SKM-1 treated with dmso at 0.1 percent for 144 hours (cell line): Measurements from ENCODE around the gene DCAKD.
A peak's percentile ranks its signal among the peaks of the same experiment; 100 is the strongest.

Experiments
- DNase-seq: peaks from one replicate; lab custom pipeline; 2025; ENCODE audit not compliant: unreplicated experiment; lab: John Stamatoyannopoulos, UW

The DCAKD gene, protein sequence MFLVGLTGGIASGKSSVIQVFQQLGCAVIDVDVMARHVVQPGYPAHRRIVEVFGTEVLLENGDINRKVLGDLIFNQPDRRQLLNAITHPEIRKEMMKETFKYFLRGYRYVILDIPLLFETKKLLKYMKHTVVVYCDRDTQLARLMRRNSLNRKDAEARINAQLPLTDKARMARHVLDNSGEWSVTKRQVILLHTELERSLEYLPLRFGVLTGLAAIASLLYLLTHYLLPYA

DNA sequence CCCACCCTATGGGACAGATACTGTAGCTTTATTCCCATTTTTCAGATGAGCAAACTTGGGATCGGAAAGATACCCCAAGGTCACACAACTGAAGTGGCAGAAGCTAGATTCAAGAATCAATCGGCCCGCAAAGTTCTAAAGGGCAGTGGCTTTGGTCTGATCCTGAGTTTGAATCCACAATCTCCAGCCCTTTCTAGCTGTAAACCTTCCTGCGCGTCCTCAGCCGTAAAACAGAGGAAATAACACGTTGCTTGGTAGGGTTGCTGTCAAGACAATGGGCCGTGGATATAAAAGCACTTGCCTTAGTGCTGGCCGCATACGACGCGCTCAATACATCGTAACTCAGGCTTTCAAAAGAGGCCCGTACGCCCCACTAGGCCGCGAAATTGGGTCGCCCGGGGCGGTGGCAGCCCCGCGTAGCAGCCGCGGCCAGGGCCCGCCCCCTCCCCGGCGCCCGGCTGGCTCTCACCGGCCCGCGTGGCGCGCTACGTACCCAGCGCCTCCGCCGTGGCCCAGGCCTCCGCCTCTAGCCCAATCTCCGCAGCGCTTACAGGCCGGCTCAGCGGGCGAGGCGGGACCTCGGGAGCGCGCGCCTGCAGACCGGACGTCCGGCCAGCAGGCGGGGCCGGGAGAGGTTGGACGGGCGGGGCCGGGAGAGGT, at the start of gene DCAKD:
Gene DCAKD, minus strand, starts transcription at position 573 of the 660 bp plus-strand sequence. CDS start 16,747 bp downstream, outside the sequence.
- peak; percentile 95 for DNase-seq

DNA sequence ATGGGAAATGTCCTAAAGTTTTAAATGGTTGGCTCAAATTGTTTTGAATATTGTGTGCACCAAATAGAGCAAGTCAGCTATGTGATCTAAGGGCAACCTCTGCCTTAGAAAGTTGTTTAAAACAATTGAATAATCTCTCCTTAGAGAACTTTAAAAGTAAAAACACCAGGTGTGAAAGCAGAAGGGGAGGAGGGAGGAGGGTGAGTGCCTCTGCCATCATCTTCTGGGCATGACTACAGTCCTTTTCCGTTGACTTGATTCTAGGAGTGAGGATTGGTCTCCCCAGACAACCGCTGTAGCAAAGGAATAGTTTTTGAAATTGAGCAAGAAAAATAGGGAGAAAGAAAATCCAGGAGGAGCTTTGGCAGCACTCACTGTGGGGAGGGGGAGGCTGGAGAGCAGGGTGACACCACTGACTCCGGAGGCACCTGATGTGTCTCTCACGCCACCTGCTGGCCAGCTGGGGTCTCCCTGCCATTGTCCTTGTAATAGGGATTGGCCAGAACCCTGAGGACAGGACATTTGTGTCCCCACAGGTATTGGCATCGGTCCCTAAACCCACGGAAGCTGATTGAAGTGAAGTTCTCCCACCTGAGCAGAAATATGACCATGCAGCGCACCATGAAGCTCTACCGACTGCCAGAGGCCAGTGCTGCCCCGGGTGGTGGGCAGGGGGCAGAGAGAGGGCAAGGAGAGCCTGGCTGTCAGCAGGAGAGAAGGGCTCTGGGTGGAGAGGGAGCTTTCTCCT, 47.6 kb upstream of the DCAKD start:
- peak; percentile 37 for DNase-seq

DNA sequence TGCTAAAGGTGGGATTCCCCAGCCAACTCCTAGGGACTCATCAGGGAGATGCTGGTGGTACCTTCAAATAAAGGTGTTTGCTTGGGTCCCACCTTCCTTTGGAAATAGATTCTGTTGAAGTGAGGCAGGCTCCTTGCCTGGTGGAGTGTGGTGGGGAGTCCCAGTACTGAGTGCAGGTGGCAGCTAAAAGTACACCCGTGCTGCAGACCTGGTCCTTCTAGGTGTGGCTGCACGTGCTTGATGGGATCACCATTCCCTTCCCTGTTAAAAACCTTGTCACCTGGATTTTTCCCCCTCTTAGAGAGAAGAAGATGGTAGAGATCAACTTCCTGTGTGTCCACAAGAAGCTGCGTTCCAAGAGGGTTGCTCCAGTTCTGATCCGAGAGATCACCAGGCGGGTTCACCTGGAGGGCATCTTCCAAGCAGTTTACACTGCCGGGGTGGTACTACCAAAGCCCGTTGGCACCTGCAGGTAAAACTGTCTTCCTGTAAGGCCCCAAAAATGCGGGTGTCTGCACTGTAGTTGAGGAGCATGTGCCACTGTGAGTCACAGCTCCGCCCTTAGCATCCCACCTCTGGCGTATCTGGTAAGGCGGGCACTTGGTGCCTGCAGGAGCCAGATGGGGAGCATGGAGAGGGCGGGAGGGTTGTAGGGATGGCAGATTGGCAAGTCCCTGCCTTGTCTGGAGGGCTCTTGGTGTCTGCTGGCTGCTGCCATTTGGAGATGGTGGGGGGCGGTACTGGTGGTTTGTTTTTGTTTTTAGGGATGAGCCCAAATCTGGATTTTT, 46.8 kb upstream of the DCAKD start:
- DNase-seq, result no peak

DNA sequence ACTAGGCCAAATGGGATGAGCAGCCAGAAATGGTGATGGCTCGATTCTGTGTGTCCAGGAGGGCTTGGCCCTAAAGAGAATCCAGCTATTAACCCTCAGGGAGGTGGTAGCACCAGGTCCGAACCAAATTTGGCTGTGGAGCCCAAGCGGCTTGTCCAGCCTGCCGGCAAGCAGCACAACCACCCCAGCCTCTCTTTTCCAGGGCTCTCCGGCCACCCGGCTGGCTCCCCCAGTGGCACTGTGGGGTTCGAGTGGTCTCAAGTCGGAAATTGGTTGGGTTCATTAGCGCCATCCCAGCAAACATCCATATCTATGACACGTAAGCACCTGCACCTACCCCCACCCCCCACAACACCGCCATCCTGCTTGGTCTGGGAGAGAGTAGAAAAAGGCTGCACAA, 45.5 kb upstream of the DCAKD start:
- no peak for DNase-seq

DNA sequence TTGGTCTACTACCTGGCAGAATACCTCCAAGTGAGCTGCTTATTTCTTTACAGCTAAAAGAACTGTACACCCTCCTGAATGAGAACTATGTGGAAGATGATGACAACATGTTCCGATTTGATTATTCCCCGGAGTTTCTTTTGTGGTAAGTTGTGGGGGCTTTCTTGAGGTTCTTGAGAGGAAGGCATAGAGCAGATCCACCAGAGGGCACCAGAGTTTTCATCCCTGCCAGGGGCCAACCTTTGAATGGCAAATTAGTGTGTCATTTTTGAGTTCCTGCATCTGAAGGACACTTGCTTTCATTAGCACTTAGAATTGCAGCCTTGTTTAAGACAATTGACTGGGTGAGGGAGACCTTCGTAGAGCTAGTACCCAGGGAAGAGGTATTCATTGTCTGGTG, 44.7 kb upstream of the DCAKD start:
- DNase-seq, result no peak

DNA sequence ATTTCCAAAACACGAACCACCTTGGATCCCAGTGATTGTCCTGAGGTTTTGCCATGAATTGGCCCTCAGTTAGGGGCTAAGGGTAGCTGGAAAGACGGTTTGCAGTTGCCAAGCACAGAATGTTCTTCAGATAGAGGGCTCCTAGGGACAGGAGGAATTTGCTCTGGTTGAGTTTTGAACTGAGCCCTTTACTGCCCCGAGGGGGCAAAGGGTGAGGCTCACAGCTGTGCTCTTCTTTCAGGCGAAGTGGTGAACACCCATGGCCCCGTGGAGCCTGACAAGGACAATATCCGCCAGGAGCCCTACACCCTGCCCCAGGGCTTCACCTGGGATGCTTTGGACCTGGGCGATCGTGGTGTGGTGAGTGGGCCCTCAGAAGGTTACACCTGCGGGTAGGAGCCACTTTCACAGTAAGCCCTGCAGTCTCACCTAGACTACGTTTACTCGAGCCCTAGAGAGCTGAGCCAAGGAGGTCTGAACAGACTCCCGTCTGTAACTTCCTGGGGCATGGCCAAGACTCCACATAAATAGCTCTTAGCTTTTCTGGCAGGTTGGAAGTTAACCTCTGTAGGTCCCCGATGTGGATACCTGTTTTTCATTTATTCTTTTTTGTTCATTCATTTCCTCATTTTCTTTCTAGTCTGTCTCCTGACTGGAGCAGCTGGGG, 42.1 kb upstream of the DCAKD start:
- no peak for DNase-seq

DNA sequence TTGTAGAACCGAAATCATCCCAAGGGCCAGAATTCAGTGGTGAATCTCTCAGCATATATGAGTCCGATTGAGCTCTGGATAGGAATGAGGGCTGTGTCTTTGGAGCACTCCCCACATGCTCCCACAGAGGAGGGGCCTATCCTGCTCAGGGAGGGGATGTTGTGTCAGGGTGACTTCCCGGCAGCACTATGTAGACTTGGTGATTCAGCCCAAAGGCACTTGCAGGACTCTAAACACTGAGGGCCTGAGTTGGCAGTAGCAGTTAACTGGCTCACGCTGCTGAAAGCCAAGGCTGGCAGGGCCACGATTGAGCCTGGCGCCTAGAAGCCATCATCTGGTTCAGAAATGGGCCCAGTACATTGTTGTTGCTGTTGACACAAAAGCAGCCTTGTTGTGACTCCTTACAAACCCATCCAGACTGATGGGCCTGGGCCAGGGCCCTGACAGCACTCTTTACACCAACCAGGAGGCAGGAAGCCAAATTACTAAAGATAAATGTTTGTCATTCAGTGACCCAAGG, 41.5 kb upstream of the DCAKD start:
- DNase-seq, result no peak

DNA sequence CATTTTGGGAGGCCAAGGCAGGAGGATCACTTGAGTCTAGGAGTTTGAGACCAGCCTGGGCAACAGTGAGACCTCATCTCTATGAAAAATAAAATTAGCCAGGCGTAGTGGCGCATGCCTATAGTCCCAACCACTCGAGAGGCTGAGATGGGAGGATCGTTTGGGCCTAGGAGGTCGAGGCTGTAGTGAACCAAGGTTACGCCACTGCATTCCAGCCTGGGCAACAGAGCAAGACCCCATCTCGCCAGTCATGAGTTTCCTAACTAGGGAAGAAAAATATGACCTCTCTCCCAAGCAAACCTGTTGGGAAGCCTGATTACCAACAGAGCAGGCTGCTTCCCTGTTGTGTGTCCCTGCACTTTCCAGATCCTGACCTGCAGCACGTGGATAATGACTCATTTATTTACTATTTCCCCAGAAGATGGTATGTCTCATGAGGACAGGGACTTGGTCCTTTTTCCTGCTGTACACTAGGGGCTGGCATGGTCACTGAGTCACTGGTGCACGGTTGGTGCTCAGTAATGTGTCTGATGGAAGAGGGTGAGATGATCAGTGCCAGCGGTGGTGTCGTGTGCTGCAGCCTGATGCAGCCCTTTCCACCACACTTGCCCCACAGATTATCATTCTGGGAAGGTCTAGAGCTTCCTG, 40.5 kb upstream of the DCAKD start:
- no peak for DNase-seq

DNA sequence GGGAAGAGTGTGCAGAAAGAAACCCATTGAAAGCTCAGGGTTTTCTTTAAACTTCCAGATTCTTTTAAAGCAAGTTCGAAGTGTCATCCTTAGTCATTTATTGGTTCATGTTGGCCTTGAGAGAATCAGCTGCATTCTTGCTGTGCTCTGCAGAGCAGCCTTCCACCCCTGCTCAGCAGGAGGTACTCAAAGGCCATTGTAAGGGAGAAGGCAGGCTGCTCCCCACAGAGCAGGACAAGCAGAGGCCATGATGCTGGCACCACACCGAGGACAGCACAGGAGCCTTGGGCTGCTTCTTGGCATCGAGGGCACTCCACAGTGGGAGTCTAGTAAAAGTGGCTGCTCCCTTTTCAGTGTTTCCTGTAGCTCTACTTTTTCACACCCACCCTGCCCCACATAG, 39.3 kb upstream of the DCAKD start:
- DNase-seq, result no peak

DNA sequence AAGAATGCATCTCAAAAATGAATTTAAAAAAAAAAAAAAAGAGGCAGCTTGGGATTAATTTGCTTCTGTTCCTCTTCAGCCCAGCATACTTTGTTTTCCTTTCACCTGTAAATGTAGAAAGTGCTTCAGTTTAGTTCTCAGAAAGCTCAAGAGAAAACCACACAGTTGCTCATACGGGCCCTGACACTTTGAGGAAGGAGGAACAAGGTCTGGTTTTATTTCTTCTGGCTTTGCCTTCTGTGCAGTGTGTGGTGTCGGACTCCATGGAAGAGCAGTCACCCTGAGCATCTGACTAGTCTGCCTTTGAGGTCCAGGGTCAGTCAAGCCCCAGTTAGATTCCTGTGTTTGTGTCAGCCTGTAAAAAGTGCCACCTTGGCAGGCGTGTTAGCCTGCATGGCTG, 37.3 kb upstream of the DCAKD start:
- no peak for DNase-seq

DNA sequence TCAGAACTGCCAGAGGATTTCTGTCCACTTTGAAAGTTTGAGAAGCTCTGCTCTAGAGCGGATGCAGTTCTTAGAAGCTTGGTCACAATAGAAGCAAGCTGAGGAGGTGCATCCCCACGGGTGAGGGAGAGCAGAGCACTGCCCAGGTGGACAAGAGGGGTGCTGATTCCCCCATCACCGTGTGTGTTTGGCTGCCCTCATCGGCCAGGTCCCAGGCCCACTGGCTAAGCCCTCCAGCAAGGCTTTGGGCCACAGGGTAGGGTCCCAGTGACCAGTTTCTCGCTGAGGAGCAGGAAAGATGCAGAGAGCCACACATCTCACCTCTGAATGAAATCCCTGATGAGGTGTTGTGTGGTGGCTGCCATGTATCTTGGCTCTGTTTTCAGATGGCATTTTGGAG, 36.5 kb upstream of the DCAKD start:
- DNase-seq, result no peak

DNA sequence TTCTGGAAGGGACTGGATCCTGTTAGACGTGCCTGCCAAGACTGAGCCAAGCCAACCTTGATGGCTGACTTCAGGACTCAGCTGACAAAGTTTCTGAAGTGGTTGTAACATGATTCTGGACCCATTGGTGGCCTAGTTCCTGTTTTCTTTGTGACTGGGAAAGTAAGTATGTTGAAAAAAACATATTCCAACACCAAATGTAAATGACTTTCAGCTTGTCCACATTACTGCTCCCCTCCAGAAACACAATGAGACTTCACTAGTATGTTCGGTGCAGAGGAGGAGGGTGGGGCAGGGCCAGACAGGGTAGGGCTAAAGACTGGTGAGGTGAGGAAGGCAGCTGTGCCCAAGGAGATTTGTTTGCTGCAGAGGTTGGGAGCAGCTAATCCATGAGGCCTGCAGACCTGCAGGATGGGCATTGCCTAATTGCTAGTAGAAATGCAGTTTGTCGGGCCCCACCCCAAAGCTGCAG, 36.1 kb upstream of the DCAKD start:
- no peak for DNase-seq

DNA sequence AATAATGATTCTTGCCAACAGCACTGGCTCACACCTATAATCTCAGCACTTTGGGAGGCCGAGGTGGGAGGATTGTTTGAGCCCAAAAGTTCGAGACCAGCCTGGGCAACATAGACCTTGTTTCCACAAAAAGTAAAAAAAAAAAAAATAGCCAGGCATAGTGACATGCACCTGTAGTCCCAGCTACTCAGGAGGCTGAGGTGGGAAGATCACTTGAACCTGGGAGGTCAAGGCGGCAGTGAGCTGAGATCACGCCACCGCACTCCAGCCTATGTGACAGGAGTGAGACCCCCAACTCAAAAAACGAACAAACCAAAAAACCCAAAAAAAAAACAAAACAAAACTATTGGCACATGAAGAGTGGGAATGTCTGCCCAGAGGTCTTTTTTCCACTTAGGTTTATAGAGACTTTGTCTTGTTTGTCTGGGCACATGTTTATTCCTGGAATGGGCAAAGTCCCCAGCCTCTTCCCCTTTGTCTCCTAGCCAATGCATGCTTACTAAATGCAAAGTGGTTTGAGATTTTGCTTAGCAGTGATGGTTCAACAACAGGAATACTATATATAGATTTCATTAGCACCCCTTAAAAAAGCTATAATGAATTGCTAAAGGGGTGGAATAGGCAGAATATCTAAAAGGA, 35.6 kb upstream of the DCAKD start:
- DNase-seq, result no peak

DNA sequence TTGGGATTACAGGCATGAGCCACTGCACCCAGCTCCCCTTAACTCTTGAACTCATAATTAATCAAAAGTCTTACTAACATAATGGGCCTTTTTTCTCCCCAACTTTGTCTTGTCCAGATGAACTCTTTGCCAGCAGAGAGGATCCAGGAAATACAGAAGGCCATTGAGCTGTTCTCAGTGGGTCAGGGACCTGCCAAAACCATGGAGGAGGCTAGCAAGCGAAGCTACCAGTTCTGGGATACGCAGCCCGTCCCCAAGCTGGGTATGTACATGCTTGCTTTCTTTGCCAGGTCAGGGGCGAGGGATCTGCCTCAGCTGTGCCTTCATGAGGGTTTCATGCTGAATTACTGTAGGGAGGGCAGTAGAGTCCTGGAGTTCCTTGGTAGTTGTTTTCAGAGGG, 35.0 kb upstream of the DCAKD start:
- DNase-seq, result no peak

DNA sequence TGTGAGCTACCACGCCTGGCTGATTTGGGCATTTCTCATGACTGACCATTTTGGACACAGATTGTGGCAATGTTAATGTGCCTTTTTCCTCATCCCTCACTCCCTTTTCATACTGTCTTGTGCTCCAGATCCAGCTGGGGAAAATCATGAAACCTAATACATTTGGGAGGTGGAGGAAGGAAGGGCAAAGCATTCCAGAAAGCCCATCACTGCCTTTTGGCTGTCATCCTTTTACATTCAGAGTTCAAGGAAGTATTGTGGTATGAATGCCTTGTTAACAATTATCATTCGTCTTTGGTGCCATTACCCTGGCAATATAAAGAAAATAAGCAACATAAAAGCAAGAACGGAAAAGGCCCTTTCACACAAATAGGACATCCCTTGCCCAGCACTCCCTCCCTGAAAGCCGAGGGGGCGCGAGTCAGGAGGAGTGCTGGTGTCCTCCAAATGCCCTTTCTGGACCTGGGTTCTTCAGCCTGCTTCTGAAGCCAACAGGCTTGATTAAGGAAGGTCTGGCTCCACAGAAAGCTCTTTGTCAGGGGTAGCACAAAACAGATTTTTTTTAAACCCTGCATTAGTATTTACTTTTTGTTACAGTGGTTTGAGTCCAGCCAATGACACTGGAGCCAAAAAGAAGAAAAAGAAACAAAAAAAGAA, 29.7 kb upstream of the DCAKD start:
- DNase-seq, result no peak

DNA sequence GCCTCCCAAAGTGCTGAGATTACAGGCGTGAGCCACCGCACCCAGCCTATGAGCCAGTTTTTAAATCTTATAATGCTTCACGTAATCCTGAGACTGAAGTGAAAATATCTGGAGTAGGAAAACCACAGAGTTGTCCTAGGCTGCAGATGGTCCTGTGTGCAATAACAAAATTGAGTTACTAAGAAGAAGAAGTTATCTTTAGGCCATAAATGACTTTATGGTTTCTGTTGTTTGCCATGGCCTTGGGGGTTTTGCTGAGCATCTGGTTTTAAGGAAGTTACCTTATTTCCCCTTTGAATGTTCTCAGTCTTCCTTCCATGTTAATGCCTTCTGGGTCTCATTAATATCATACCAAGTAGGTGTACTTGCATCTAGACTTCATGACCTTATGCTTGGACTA, 26.2 kb upstream of the DCAKD start:
- peak; percentile 96 for DNase-seq

DNA sequence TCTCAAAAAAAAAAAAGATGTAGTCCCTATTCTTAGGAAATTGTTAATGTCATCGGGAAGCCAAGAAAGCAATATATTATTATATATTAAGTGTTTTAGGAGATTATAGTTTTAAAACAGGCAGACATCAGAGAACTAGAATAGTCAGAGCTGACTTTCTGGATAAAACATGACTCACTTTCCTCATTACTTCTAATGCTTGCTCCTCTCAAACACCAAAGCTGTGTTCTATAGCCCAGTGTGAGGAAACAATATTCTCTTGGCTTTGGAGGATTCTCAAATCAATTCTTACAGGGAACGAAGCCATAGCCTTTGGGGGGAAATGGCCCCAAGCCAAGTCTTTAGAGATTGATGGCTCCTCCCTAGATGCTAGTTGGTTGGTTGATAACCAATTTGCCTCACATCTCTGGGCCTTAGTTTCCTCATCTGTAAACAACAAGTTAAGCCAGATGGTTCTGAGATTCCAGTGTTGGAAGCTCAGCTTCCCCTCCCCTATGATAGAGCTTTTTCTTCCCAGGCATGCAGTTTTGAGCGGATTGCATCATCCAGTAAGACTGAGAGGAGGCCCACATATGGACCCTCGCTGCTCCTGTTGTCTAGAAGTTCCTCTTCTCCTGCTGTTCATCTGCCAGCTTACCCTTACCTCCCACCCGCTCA, 22.1 kb upstream of the DCAKD start:
- peak; percentile 24 for DNase-seq

DNA sequence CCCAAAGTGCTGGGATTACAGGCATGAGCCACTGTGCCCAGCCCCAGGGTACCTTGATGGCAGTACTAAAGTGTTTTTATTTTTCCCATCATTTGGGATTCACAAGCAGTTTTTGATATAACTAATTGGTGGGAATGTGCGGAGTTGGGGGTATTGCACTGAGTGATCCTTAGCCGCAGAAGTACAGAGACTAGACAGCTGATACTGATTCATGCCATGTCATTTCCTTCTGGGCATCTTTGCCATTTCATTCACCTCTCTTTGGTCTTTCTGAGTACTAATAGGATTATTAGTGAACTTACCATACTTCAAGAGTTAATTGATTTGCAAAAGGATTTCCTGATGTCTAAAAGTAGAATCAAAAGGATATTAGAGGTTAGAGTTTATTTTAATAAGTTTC, 19.4 kb upstream of the DCAKD start:
- DNase-seq, result no peak

DNA sequence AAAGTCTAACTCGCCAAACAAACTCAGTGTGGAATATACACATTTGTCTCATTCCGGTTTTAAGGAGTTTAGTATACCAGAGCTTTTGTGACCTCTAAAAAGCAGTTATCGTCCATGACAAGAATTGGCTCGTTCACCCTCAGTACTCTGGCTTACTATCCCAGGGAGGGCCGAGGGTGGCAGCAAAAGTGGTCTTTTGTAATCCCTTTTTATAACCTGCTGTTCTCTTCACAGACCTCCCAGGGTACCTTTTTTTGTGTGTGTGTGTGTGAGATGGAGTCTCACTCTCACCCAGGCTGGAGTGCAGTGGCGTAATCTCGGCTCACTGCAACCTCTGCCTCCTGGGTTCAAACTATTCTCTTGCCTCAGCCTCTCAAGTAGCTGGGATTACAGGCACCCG, 18.6 kb upstream of the DCAKD start:
- no peak for DNase-seq
